GM12874 (cell line): ENCODE data around the gene KCNQ4.
A peak's percentile ranks its signal among the peaks of the same experiment; 100 is the strongest.

ENCODE experiments used
- CTCF ChIP-seq: IDR thresholded peaks from 2 replicates; pipeline ENCODE4 v1.5.1; 2011; ENCODE audit warnings: low read depth, mild to moderate bottlenecking, control low read depth, low read length, moderate library complexity; ENCODE audit not compliant: insufficient read depth

The KCNQ4 gene

DNA sequence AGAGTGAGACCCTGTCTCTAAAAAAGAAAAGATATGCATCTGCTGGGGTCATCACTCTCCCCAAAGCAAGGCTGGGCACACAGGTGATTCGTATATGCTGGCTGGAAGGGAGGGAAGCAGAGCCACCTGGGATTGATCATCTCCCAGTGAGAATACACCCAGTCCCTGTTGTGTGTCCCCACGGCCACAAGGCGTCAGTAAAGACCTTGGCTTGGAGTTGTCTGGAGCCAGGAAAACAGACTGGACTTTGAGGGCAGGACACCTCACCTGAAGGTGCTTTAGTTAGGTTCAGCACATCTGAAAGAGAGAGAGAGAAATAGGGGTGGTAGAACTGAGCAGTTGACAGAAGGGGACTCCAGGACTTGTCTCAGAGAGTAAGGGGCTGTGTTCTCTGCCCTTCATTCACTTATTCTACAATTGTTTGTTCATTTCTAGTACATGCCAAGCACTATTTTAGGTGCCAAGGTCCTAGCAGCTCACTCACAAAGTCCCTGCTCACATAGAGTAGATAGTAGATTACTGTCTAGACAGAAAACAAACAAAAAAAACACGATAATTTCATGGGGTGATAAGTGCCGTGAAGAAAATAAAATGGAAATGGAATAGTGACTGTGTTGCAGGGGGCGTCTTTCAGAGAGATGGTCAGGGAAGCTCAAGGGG is 65.1 kb downstream of the KCNQ4 start:
- peak; percentile 77 for TF ChIP-seq CTCF

DNA sequence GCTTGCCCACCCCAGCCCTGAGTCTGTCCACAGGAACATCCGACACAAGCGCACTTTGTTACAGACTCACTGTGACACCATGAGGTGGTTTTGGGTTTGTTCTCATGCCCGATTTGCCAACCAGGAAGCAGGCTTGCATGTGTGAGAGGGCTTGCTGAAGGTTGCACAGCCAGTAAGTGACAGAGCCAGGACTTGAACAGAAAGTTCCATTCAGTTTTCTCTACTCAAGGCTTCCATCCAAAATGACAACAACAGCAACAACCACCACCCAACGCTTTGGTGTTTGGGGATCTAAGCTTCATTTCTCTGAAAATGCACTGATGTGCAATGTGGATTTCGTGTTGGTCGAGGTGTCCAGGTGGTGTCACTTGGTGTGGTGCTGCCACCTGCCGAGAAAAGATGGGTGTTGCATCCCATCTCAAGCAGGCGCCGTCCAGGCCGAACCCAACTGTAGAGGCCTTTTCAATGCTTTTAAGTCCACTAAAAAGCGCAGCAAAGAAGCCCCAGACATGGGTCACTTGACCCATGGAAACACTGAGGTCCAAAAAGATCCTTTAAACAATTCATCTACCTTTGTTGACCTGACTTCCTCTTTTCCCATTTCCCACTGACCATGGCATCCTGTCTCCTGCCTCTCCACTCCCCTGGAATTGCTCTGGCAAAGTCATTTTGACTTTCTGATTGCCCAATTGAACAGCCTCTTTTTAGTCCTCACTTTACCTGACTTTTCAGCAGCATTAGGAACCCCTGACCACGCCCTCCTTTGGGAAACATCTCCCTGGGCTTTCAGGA is 66.4 kb downstream of the KCNQ4 start:
- peak; percentile 80 for TF ChIP-seq CTCF

DNA sequence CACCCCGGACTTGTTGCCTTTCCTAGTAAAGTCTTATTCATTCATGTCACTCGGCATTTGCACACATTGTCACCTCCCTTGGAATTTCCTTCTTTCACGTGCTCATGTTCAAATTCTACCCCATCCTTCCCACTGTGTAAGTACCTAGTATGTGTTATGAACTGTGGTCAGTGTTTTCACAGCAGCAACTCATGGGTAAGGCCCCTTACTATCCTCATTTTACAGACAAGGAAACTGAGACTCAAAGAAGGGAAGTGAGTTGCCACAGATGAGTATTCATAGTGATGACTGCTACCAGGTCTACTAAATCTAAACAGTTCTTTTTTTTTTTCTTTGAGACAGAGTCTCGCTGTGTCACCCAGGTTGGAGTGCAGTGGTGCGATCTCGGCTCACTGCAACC is 68.1 kb downstream of the KCNQ4 start:
- TF ChIP-seq CTCF = no peak

GRCh38 chr1:40853113-40853884 is 69.7 kb downstream of the KCNQ4 start:
- TF ChIP-seq CTCF = no peak

DNA sequence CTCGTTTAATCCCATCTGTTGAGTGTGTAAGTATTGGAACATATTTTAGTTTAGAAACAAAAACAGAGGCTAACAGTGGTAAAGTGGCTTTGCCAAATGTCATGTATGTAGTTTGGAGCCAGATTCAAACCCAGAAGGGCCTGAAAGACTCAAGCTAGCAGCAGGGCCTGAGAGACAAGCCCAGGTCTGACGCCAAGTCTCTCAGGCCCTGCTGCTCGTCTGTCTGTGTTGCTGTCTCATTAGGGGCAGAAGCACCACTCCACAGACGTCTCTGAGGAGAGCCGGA is 70.2 kb downstream of the KCNQ4 start:
- no peak for TF ChIP-seq CTCF

DNA sequence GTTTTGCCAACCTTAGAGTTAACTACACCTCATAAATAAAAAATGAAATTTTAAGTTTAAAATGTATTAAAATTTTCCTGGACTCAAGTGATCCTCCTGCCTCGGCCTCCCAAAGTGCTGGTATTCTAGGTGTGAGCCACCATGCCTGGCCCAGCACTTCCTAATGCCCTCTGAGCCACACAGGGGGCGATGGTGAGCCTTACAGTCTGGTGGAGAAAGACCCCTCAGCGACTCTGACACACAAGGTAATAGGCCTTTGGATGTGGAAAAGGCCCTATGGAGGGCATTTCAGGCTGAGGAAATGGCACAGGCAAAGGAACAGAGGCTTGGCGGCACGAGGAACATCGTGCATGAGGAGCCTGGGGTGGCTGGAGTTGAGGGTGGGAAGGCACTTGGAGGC is 71.9 kb downstream of the KCNQ4 start:
- TF ChIP-seq CTCF = peak; percentile 42; the same call in 1 of the 2 replicates

DNA sequence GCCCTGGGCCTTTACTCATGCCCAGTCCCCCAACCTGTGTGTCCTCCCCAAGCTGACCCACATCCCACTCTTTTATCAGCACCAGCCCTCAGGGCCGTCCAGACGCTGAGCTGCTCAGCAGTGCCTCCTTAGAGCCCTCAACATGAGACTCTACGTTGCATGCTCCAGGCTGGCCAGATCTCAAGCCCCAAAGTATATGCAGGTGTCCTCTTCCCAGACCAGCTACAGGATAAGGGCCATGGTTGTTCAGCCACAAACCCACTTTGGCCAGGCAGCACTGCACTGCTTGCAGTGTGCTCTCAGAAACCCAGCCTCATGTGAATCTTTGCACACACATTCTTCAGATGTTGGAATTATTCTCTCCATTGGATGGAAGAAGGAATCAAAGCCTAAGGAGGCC is 72.5 kb downstream of the KCNQ4 start:
- TF ChIP-seq CTCF = no peak
